WTC11 (cell line): ENCODE results near the gene RHBDL2.

ENCODE experiments used
- CBFB ChIP-seq: sonication (generic); formaldehyde crosslinking; IDR thresholded peaks from 2 replicates; pipeline ENCODE4 v1.8.1; 2022; ENCODE audit warnings: mild to moderate bottlenecking, low read depth, missing genetic modification reagents
- CTCF ChIP-seq: fragments of 200-600 bp; IDR thresholded peaks from 2 replicates; pipeline ENCODE4 v1.8.0; 2022; ENCODE audit warnings: antibody characterized with exemption
- ELF4 ChIP-seq: sonication (generic); formaldehyde crosslinking; IDR thresholded peaks from 2 replicates; pipeline ENCODE4 v1.8.1; 2022; ENCODE audit warnings: low read depth, mild to moderate bottlenecking, moderate library complexity, missing genetic modification reagents
- FOXJ3 ChIP-seq: sonication (generic); formaldehyde crosslinking; IDR thresholded peaks from 2 replicates; pipeline ENCODE4 v1.9.0; 2021; ENCODE audit warnings: missing genetic modification reagents, mild to moderate bottlenecking, borderline replicate concordance
- SMAD3 ChIP-seq: sonication (generic); formaldehyde crosslinking; IDR thresholded peaks from 2 replicates; pipeline ENCODE4 v1.8.0; 2022; ENCODE audit warnings: missing genetic modification reagents, mild to moderate bottlenecking, borderline replicate concordance
- ZBTB43 ChIP-seq: sonication (generic); formaldehyde crosslinking; IDR thresholded peaks from 2 replicates; pipeline ENCODE4 v1.8.1; 2023; ENCODE audit warnings: mild to moderate bottlenecking, missing genetic modification reagents

- TF ChIP-seq ZBTB43 (CRISPR knock-in tag): no peak
- TF ChIP-seq SMAD3 (CRISPR knock-in tag): no peak
- no peak for TF ChIP-seq CTCF
- TF ChIP-seq CBFB (CRISPR knock-in tag): no peak
- no peak for TF ChIP-seq FOXJ3 (CRISPR knock-in tag)
- no peak for TF ChIP-seq ELF4
Observed at GRCh38 chr1:38846210-38846609, 95.4 kb downstream of the RHBDL2 start.
